Thyroid gland (tissue), 4 donors: Measurements from ENCODE around the gene CIRBP. TPM values are rescaled to one million over a fixed set of nuclear protein-coding genes. Genes with fewer than 3 reads are reported as not detected.

Experiments
- DNase-seq, 2 donors: peaks; one replicate each; pipeline ENCODE4 v3.0.0-alpha.2; 2019
- H3K27ac ChIP-seq, 3 donors: fragments of 200-600 bp; sonication (generic); 1 replicate in 2 of 3; 2 replicates in 1 of 3; pipeline ENCODE4 v1.5.1; 2016 to 2019; ENCODE audit warnings: mild to moderate bottlenecking in 1 of 3, moderate library complexity in 1 of 3
- H3K27me3 ChIP-seq: fragments of 200-600 bp; sonication (generic); one replicate; pipeline ENCODE4 v1.5.1; 2019
- H3K36me3 ChIP-seq, 2 donors: fragments of 200-600 bp; sonication (generic); one replicate each; pipeline ENCODE4 v1.5.1; 2016 to 2019
- H3K4me1 ChIP-seq, 2 donors: fragments of 200-600 bp; sonication (generic); one replicate each; pipeline ENCODE4 v1.5.1; 2017 to 2019
- H3K4me3 ChIP-seq, 3 donors: fragments of 200-600 bp; sonication (generic); replicated peaks in 1 of 3; 1 replicate in 2 of 3; 2 replicates in 1 of 3; pipeline ENCODE4 v1.5.1; 2016; ENCODE audit warnings: mild to moderate bottlenecking in 1 of 3
- H3K9me3 ChIP-seq: fragments of 200-600 bp; sonication (generic); one replicate; pipeline ENCODE4 v1.5.1; 2017
- POLR2A ChIP-seq, 2 donors: fragments of 450-650 bp; IDR thresholded peaks; one replicate each; pipeline ENCODE4 v1.6.1; 2017; ENCODE audit warnings: antibody characterized with exemption in 2 of 2, mild to moderate bottlenecking in 2 of 2, moderate library complexity in 1 of 2
- WGBS, 2 donors: methylation state at CpG; one replicate each; pipeline ENCODE4 v1.1.5; 2017; 5-methylcytosine and 5-hydroxymethylcytosine counted together
- intact Hi-C: fragments of 100-400 bp; cut with DNase I; formaldehyde crosslinking; loops from one replicate; pipeline ENCODE4 v1.15.1; 2023
- total RNA-seq, 4 donors: library from RNA; depleted of rRNA; stranded (reverse); fragments of >200 nt; gene quantifications; one replicate each; pipeline ENCODE4 v1.2.3, GENCODE V29; 2016
- TF ChIP-seq, protein P1 (sequence below), 6 experiments: fragments of 200-600 bp in 3 of 6; fragments of 450-650 bp in 3 of 6; sonication (generic) in 3 of 6; IDR thresholded peaks; one replicate each; pipeline ENCODE4 v1.5.1; 2016 to 2019; ENCODE audit warnings: antibody characterized with exemption in 6 of 6, mild to moderate bottlenecking in 2 of 6, inconsistent platforms in 1 of 6, moderate library complexity in 1 of 6

Gene CIRBP
- total RNA-seq, 4 donors from 2014 or later: 679 to 1,194 (median 893) TPM

DNA sequence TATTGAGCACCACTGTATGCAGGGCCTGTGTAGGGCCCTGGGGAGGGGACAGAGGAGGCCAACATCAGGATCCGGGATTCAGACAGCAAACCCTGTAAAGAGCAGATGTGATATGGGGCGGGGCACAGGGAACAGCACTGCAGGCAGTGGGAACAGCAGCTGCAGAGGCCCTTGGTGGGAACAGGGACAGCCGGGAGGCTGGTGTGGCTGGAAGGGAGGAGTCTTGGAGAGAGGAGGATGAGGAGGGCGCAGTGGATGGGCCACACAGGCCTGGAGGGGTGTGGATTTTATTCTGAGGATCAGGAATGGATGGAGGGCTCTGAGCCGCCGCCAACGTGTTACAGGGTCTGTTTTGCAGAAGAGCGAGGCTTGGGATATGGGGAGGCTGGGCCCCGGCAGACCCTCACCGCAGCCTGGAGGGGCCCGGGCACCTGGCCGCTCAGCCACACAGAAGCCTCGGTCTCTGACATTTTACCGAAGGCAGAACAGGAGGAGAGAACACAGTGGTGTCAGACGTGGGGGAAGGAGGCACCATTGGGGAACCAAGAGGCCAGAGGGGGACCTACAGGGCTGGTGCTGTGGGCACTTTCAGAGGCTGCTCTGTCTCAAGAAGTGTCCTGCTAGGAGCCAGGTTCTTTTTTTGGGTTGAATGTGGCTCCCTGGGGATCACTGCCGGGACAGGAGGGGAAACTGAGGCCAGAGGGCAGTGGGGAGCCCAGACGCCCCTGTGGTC, 23.5 kb downstream of the CIRBP start:
- no peaks in the 10 kb centered on the region for H3K36me3 ChIP-seq
- H3K27ac ChIP-seq: no peak overlapping the region
- DNase-seq: no peak
- intact Hi-C loops: no loop called here
- 85 to 87% methylated on average over 17 of the region's 17 CpGs for WGBS, 2 donors
- H3K4me3 ChIP-seq: no peak overlapping the region
- H3K27me3 ChIP-seq: peaks cover 4% of the 10 kb centered on the region
- peaks cover 3 to 6% of the 10 kb centered on the region in 2 donors for H3K4me1 ChIP-seq
- H3K9me3 ChIP-seq: no peaks in the 10 kb centered on the region
- TF ChIP-seq, protein P1, sequence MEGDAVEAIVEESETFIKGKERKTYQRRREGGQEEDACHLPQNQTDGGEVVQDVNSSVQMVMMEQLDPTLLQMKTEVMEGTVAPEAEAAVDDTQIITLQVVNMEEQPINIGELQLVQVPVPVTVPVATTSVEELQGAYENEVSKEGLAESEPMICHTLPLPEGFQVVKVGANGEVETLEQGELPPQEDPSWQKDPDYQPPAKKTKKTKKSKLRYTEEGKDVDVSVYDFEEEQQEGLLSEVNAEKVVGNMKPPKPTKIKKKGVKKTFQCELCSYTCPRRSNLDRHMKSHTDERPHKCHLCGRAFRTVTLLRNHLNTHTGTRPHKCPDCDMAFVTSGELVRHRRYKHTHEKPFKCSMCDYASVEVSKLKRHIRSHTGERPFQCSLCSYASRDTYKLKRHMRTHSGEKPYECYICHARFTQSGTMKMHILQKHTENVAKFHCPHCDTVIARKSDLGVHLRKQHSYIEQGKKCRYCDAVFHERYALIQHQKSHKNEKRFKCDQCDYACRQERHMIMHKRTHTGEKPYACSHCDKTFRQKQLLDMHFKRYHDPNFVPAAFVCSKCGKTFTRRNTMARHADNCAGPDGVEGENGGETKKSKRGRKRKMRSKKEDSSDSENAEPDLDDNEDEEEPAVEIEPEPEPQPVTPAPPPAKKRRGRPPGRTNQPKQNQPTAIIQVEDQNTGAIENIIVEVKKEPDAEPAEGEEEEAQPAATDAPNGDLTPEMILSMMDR (IDR thresholded peaks at IDR 0.05): no peak
- TF ChIP-seq POLR2A (IDR thresholded peaks at IDR 0.05): no peak

GRCh38 chr19:1293782-1294604, 24.9 kb downstream of the CIRBP start:
- H3K27ac ChIP-seq: no peak overlapping the region
- DNase-seq: no peak
- H3K36me3 ChIP-seq: no peaks in the 10 kb centered on the region
- H3K27me3 ChIP-seq: peaks cover 4% of the 10 kb centered on the region
- H3K4me1 ChIP-seq: peaks cover 3 to 6% of the 10 kb centered on the region in 2 donors
- intact Hi-C loops: no loop called here
- TF ChIP-seq POLR2A (IDR thresholded peaks at IDR 0.05): no peak
- TF ChIP-seq, protein P1 (IDR thresholded peaks at IDR 0.05): no peak
- no peaks in the 10 kb centered on the region for H3K9me3 ChIP-seq
- H3K4me3 ChIP-seq: no peak overlapping the region
- WGBS, 2 donors: 84 to 87% methylated on average over 24 to 32 of the region's 35 CpGs

DNA sequence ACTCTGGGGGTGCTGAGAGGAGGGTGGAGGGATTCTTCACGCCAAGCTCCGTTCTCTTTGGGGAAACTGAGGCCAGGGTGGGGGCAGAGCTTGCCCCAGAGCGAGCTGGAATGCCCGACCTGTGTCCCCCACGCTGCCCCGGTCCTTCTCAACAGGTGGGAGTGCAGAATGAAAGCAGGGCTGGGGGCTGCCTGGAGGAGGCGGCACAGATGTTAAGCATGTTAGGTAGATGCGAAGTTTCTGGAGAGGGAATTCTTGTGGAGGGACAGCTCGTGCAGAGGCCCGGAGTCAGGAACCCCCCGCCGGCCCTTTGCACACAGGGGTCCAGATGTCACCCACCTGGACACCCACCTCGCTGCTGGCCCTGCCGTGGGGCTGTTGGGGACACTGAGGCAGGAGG, 25.6 kb downstream of the CIRBP start:
- peaks cover 4% of the 10 kb centered on the region for H3K27me3 ChIP-seq
- peaks cover 3 to 6% of the 10 kb centered on the region in 2 donors for H3K4me1 ChIP-seq
- H3K9me3 ChIP-seq: no peaks in the 10 kb centered on the region
- no peak for TF ChIP-seq POLR2A (IDR thresholded peaks at IDR 0.05)
- TF ChIP-seq, protein P1 (IDR thresholded peaks at IDR 0.05): no peak
- no peak overlapping the region for H3K27ac ChIP-seq
- no peak overlapping the region for H3K4me3 ChIP-seq
- H3K36me3 ChIP-seq: no peaks in the 10 kb centered on the region
- intact Hi-C loops: no loop called here
- WGBS, 2 donors: 81% methylated on average over 10 to 14 of the region's 14 CpGs
- no peak for DNase-seq

- Histone ChIP-seq H3K27me3 (peaks cover 4% of the 10 kb centered on the region), H3K36me3 (no peaks in the 10 kb centered on the region), H3K4me1 (peaks cover 3 to 6% of the 10 kb centered on the region in 2 donors), H3K4me3 (no peak overlapping the region), H3K27ac (no peak overlapping the region), H3K9me3 (no peaks in the 10 kb centered on the region)
- intact Hi-C loops: no loop called here
- no peak for TF ChIP-seq POLR2A (IDR thresholded peaks at IDR 0.05)
- TF ChIP-seq, protein P1 (IDR thresholded peaks at IDR 0.05): no peak
- DNase-seq: no peak
- WGBS, 2 donors: 18 to 35% methylated on average over 9 to 19 of the region's 82 CpGs
These were observed 26.3 kb downstream of the CIRBP start for GRCh38 chr19:1295169-1296012.
